Stimulated activated naive CD8-positive, alpha-beta T cell treated with anti-CD3 and anti-CD28 coated beads, Interleukin-15, Interleukin-2, amounts not matched to agents 100 ng/mL and 50 ng/mL, for 24 hours (primary cell): ENCODE measurements around the gene MYEOV.

ENCODE experiments used
- H3K27ac Mint-ChIP-seq: one replicate; pipeline ENCODE4 v1.8.0; 2021; ENCODE audit warnings: mild to moderate bottlenecking, mixed read lengths
- H3K27me3 Mint-ChIP-seq: one replicate; pipeline ENCODE4 v1.8.0; 2021; ENCODE audit warnings: mixed read lengths
- H3K36me3 Mint-ChIP-seq: one replicate; pipeline ENCODE4 v1.8.0; 2021; ENCODE audit warnings: low read depth, mixed read lengths
- H3K4me1 Mint-ChIP-seq: one replicate; pipeline ENCODE4 v1.8.0; 2021; ENCODE audit warnings: low read depth, mixed read lengths
- H3K4me3 Mint-ChIP-seq: one replicate; pipeline ENCODE4 v1.8.0; 2021; ENCODE audit warnings: mild to moderate bottlenecking, mixed read lengths
- H3K9me3 Mint-ChIP-seq: one replicate; pipeline ENCODE4 v1.8.0; 2021; ENCODE audit warnings: mixed read lengths

MYEOV gene

GRCh38 chr11:69320756-69321741, 27.1 kb downstream of the MYEOV start:
- Mint-ChIP-seq H3K27me3 (no peaks in the 10 kb centered on the region), H3K4me3 (no peak overlapping the region), H3K27ac (no peak overlapping the region), H3K4me1 (peaks cover 22% of the 10 kb centered on the region), H3K36me3 (no peaks in the 10 kb centered on the region), H3K9me3 (no peaks in the 10 kb centered on the region)

GRCh38 chr11:69321877-69322361, 28.0 kb downstream of the MYEOV start:
- Mint-ChIP-seq H3K27ac (no peak overlapping the region), H3K9me3 (no peaks in the 10 kb centered on the region), H3K36me3 (no peaks in the 10 kb centered on the region), H3K27me3 (no peaks in the 10 kb centered on the region), H3K4me1 (peaks cover 20% of the 10 kb centered on the region), H3K4me3 (no peak overlapping the region)

GRCh38 chr11:69325446-69325845, 31.5 kb downstream of the MYEOV start:
- no peaks in the 10 kb centered on the region for H3K9me3 Mint-ChIP-seq
- no peaks in the 10 kb centered on the region for H3K36me3 Mint-ChIP-seq
- no peak overlapping the region for H3K4me3 Mint-ChIP-seq
- H3K27ac Mint-ChIP-seq = no peak overlapping the region
- no peaks in the 10 kb centered on the region for H3K4me1 Mint-ChIP-seq
- H3K27me3 Mint-ChIP-seq = no peaks in the 10 kb centered on the region

GRCh38 chr11:69326622-69327219, 32.8 kb downstream of the MYEOV start:
- no peak overlapping the region for H3K4me3 Mint-ChIP-seq
- no peaks in the 10 kb centered on the region for H3K36me3 Mint-ChIP-seq
- no peak overlapping the region for H3K27ac Mint-ChIP-seq
- no peaks in the 10 kb centered on the region for H3K27me3 Mint-ChIP-seq
- H3K4me1 Mint-ChIP-seq = no peaks in the 10 kb centered on the region
- H3K9me3 Mint-ChIP-seq = peaks cover 5% of the 10 kb centered on the region

GRCh38 chr11:69327741-69328191, 33.8 kb downstream of the MYEOV start:
- Mint-ChIP-seq H3K36me3 (no peaks in the 10 kb centered on the region), H3K4me1 (no peaks in the 10 kb centered on the region), H3K9me3 (peaks cover 5% of the 10 kb centered on the region), H3K27ac (no peak overlapping the region), H3K27me3 (no peaks in the 10 kb centered on the region), H3K4me3 (no peak overlapping the region)

DNA sequence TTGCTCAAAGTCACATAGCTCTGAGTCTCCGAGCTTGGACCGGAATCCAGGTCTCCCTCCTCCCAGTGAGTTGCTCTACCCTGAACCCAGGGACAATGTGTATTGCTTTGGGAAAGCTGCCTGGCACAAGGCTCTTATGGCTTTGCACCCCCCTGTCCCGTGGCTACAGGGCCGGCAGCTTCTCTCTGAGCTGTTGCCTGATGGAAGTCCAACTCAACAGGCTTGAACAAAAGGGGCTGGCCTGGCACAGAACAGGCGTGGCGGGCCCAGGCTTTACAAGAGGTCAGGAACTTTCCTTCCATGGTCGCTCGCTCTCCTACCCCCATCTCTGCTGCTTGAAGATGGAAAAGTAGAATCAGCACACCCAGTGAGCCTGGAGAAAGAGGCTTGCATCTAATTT, 34.3 kb downstream of the MYEOV start:
- no peak overlapping the region for H3K4me3 Mint-ChIP-seq
- H3K36me3 Mint-ChIP-seq = no peaks in the 10 kb centered on the region
- H3K9me3 Mint-ChIP-seq = peaks cover 5% of the 10 kb centered on the region
- H3K27me3 Mint-ChIP-seq = no peaks in the 10 kb centered on the region
- no peak overlapping the region for H3K27ac Mint-ChIP-seq
- H3K4me1 Mint-ChIP-seq = no peaks in the 10 kb centered on the region

DNA sequence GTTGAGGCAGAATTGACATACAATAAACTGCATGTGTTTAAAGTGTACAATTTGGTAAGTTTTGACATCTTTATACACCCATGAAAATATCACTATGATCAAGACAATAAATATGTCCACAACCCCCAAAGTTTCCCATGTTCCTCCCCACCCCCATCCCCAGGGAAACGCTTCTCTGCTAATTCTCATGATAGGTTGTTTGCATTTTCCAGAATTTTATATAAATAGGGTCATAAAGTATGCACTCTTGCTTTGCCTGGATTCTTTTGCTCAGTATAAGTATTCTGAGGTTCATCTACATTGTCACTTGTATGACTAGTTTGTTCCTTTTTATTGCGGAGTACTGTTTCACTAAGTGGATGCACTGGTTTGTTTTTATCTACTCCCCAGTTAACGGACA, 35.6 kb downstream of the MYEOV start:
- Mint-ChIP-seq H3K4me1 (no peaks in the 10 kb centered on the region), H3K9me3 (peaks cover 5% of the 10 kb centered on the region), H3K27ac (no peak overlapping the region), H3K4me3 (no peak overlapping the region), H3K27me3 (no peaks in the 10 kb centered on the region), H3K36me3 (no peaks in the 10 kb centered on the region)

GRCh38 chr11:69330330-69330729, 36.4 kb downstream of the MYEOV start:
- H3K9me3 Mint-ChIP-seq = peaks cover 5% of the 10 kb centered on the region
- H3K4me1 Mint-ChIP-seq = peaks cover under 1% of the 10 kb centered on the region
- no peak overlapping the region for H3K4me3 Mint-ChIP-seq

GRCh38 chr11:69333149-69333710, 39.3 kb downstream of the MYEOV start:
- Mint-ChIP-seq H3K4me1 (peaks cover 26% of the 10 kb centered on the region), H3K4me3 (no peak overlapping the region), H3K9me3 (peaks cover 5% of the 10 kb centered on the region), H3K27me3 (no peaks in the 10 kb centered on the region), H3K36me3 (no peaks in the 10 kb centered on the region), H3K27ac (no peak overlapping the region)

More at GRCh38 chr11:69330330-69330729, 36.4 kb downstream of the MYEOV start:
- Mint-ChIP-seq H3K36me3 (no peaks in the 10 kb centered on the region), H3K27me3 (no peaks in the 10 kb centered on the region), H3K27ac (no peak overlapping the region)

DNA sequence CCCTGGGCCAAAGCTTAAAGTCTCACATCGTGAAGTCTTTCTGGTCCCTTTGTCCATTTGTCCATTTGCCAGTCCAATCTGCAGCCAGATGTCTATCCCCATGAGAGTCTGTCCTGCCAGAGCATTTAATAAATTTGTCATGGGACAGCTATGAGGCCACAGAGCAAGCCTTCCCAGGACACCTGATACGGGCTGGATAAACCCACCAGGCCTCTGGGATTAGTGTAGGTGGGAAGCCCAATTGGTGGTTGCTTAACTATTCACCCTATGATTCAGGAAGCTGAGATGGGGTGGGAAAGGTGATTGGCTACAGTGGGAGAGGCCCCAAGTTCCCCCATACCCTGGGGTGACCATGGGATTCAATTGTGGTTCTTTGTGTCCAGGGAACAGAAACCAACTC, 39.9 kb downstream of the MYEOV start:
- Mint-ChIP-seq H3K36me3 (peaks cover 4% of the 10 kb centered on the region), H3K27ac (no peak overlapping the region), H3K4me3 (no peak overlapping the region), H3K27me3 (no peaks in the 10 kb centered on the region), H3K4me1 (peaks cover 32% of the 10 kb centered on the region), H3K9me3 (peaks cover 9% of the 10 kb centered on the region)

DNA sequence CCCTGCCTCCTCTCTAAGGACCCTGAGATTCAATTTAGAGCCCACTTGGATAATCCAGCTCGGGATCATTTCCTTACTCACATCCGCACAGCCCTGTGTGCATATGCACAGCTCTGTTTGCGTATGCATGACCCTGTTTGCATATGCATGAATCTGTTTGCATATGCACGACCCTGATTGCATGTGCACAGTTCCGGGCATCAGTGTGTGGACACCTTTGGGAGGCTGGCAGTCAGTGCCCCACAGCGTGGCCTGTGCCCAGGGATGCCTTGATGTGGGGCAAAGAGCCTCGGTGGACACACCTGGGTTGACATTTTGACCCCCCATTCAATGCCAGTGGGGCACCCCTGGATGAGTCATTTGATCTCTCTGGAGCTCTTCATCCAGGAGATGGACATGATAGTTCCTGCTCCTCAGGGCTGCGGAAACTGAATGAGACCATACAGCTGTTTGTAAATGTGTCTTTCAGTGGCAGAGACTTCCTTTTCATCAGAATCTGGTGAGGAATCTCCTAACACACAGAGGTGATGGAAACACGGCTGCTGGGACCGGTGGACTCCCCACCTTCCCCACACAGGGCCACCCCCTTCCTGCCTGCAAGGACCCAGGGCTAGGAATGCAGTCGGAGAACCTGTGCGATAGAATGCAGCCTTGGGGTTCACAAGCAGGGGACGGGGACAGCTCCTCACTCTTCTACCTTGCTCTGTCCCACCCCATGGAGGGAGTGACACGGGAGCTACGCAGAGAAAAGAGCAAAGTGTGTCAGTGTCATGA, 41.2 kb downstream of the MYEOV start:
- peaks cover 5% of the 10 kb centered on the region for H3K36me3 Mint-ChIP-seq
- no peak overlapping the region for H3K27ac Mint-ChIP-seq
- peaks cover 17% of the 10 kb centered on the region for H3K9me3 Mint-ChIP-seq
- H3K4me1 Mint-ChIP-seq = peaks cover 45% of the 10 kb centered on the region
- no peaks in the 10 kb centered on the region for H3K27me3 Mint-ChIP-seq
- H3K4me3 Mint-ChIP-seq = no peak overlapping the region

DNA sequence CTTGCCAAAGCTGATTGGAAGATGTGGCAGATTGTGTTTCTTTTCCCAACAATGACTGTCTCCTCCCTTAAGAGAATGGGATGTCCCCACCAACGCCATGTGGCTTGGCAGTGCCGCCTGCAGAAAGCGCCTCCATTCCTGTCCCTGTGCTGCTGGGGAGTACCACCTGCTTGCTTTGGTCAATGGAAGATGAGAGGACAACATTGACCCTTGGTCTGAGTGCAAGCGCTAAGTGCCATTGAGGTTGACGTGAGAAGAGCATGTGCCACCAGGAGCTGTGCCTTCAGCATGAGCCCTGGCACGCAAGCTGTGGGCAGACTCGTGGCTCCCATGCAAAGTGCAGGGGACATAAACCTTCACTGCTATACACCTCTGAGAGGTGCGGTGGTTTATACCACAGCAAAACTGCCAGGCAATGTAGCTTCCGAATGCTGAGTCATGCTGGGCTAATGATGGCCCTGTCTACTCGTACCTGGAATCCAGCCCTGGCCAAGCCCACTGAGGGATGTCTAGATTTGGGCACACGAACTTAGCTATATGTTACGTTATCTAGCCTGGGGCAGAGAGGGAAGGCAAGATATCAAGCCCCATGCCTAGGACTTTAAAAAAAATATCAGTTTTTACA, 41.9 kb downstream of the MYEOV start:
- H3K27me3 Mint-ChIP-seq = no peaks in the 10 kb centered on the region
- H3K27ac Mint-ChIP-seq = no peak overlapping the region
- H3K36me3 Mint-ChIP-seq = peaks cover 5% of the 10 kb centered on the region
- H3K4me1 Mint-ChIP-seq = peaks cover 46% of the 10 kb centered on the region
- H3K4me3 Mint-ChIP-seq = no peak overlapping the region
- H3K9me3 Mint-ChIP-seq = peaks cover 17% of the 10 kb centered on the region

DNA sequence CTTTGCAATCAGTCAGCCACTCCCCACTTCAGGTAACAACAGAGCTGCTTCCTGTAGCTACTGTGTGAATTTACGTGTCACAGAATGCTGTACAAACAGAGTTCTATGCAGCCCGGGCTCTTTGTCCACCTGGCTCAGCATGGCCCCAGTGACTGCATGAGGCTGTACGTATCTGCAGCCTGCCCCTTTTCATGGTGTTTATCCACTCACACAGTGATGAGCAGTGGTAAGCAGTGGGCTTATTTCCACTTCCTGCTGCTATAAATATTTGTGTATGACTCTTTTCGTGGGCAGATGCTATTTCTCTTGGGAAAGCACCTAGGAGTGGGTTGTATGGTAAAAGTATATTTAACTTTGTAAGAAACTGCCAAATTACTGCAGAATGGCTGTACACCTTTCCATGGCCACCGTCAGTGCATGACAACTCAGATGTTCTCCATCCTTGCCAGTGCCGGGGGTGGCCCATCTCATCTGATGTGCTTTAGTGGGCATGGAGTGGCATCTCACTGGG, 43.3 kb downstream of the MYEOV start:
- no peaks in the 10 kb centered on the region for H3K27me3 Mint-ChIP-seq
- H3K4me1 Mint-ChIP-seq = peaks cover 46% of the 10 kb centered on the region
- H3K9me3 Mint-ChIP-seq = peaks cover 12% of the 10 kb centered on the region
- H3K4me3 Mint-ChIP-seq = peak overlapping the region; percentile 10
- H3K36me3 Mint-ChIP-seq = peaks cover 5% of the 10 kb centered on the region
- peak overlapping the region; percentile 87 for H3K27ac Mint-ChIP-seq
